Sigmoid colon (tissue), 7 donors: ENCODE data around the gene FAM180A. TPM values are rescaled to one million over a fixed set of nuclear protein-coding genes. Genes with fewer than 3 reads are reported as not detected.

ENCODE experiments used
- DNase-seq: peaks from one replicate; pipeline ENCODE4 v3.0.0-alpha.2; 2019
- H3K27ac ChIP-seq, 4 donors: fragments of 200-600 bp; sonication (generic); one replicate each; pipeline ENCODE4 v1.5.1; 2016 to 2019; ENCODE audit warnings: mild to moderate bottlenecking in 1 of 4
- H3K27me3 ChIP-seq, 3 donors: fragments of 200-600 bp; sonication (generic); one replicate each; pipeline ENCODE4 v1.5.1; 2019; ENCODE audit warnings: mild to moderate bottlenecking in 1 of 3
- H3K36me3 ChIP-seq, 4 donors: fragments of 200-600 bp; sonication (generic); one replicate each; pipeline ENCODE4 v1.5.1; 2016 to 2019
- H3K4me1 ChIP-seq, 4 donors: fragments of 200-600 bp; sonication (generic); one replicate each; pipeline ENCODE4 v1.5.1; 2017 to 2019
- H3K4me3 ChIP-seq, 4 donors: fragments of 200-600 bp; sonication (generic); one replicate each; pipeline ENCODE4 v1.5.1; 2017 to 2019; ENCODE audit warnings: mild to moderate bottlenecking in 2 of 4, moderate library complexity in 1 of 4
- H3K9me3 ChIP-seq, 4 donors: fragments of 200-600 bp in 3 of 4; sonication (generic) in 3 of 4; one replicate each; pipeline versions ENCODE4 v1.5.1 to v1.6.1; 2013 to 2019
- CTCF ChIP-seq, 4 experiments: fragments of 450-650 bp in 3 of 4; fragments of 200-600 bp in 1 of 4; IDR thresholded peaks; one replicate each; pipeline ENCODE4 v1.5.1; 2016 to 2019; ENCODE audit warnings: antibody characterized with exemption in 4 of 4, mild to moderate bottlenecking in 3 of 4, moderate library complexity in 2 of 4
- EP300 ChIP-seq, 4 donors: sonication (generic); formaldehyde crosslinking; IDR thresholded peaks; one replicate each; pipeline ENCODE4 v1.6.1; 2017; ENCODE audit warnings: antibody characterized with exemption in 4 of 4
- POLR2A ChIP-seq, 2 donors: fragments of 450-650 bp; IDR thresholded peaks; one replicate each; pipeline ENCODE4 v1.6.1; 2016; ENCODE audit warnings: antibody characterized with exemption in 2 of 2, mild to moderate bottlenecking in 2 of 2, moderate library complexity in 2 of 2
- POLR2AphosphoS5 ChIP-seq, 4 donors: sonication (generic); formaldehyde crosslinking; IDR thresholded peaks; one replicate each; pipeline ENCODE4 v1.6.1; 2017; ENCODE audit warnings: antibody characterized with exemption in 4 of 4
- WGBS, 2 donors: extraction: QIAGEN DNeasy Blood & Tissue Kit; methylation state at CpG; one replicate each; pipeline ENCODE4 v1.1.7; 2013; 5-methylcytosine and 5-hydroxymethylcytosine counted together
- intact Hi-C: fragments of 100-400 bp; cut with DNase I; formaldehyde crosslinking; loops from one replicate; pipeline ENCODE4 v1.15.1; 2023
- polyA plus RNA-seq, 3 donors: library from polyadenylated mRNA; stranded (reverse); fragments of 200-250 nt; gene quantifications; one replicate each; pipeline ENCODE4 v1.2.3, GENCODE V29; 2013
- total RNA-seq, 4 donors: library from RNA; depleted of rRNA; stranded (reverse); fragments of >200 nt; gene quantifications; one replicate each; pipeline ENCODE4 v1.1.0, GENCODE V29; 2016
- donor health status: healthy with polysubstance abuse.
- donor health status: Bipolar disorder and iron deficiency.
- donor health status: healthy.

FAM180A gene
- total and polyA plus RNA-seq, 7 donors: 0.60 to 8.9 (median 3.0) TPM; not detected in 1

- WGBS, 2 donors: 78 to 86% methylated on average over 7 of the region's 7 CpGs
- TF ChIP-seq POLR2A (IDR thresholded peaks at IDR 0.05) (no peak), POLR2AphosphoS5 (IDR thresholded peaks at IDR 0.05) (no peak), CTCF (IDR thresholded peaks at IDR 0.05) (no peak), EP300 (IDR thresholded peaks at IDR 0.05) (no peak)
Measured at GRCh38 chr7:135723411-135723810, 25.2 kb downstream of the FAM180A start.

GRCh38 chr7:135721198-135721820 is 27.3 kb downstream of the FAM180A start:
- Histone ChIP-seq H3K27me3 (no peaks in the 10 kb centered on the region), H3K27ac (no peak overlapping the region), H3K4me1 (peaks cover 0 to 10% (median 7%) of the 10 kb centered on the region in 4 donors), H3K9me3 (no peaks in the 10 kb centered on the region), H3K36me3 (no peaks in the 10 kb centered on the region), H3K4me3 (no peak overlapping the region)
- TF ChIP-seq EP300 (IDR thresholded peaks at IDR 0.05) (no peak), POLR2A (IDR thresholded peaks at IDR 0.05) (no peak), CTCF (IDR thresholded peaks at IDR 0.05) (no peak)
- DNase-seq: no peak
- 93 to 95% methylated on average over 21 of the region's 21 CpGs for WGBS, 2 donors
- intact Hi-C loops: no loop called here

More at GRCh38 chr7:135723411-135723810, 25.2 kb downstream of the FAM180A start:
- Histone ChIP-seq H3K27me3 (no peaks in the 10 kb centered on the region), H3K27ac (no peak overlapping the region), H3K9me3 (no peaks in the 10 kb centered on the region), H3K4me1 (no peaks in the 10 kb centered on the region), H3K4me3 (no peak overlapping the region), H3K36me3 (no peaks in the 10 kb centered on the region)
- intact Hi-C loops: no loop called here
- no peak for DNase-seq

GRCh38 chr7:135719688-135720087 is 28.9 kb downstream of the FAM180A start:
- Histone ChIP-seq H3K4me1 (peaks cover 0 to 11% (median 7%) of the 10 kb centered on the region in 4 donors), H3K27ac (no peak overlapping the region), H3K27me3 (no peaks in the 10 kb centered on the region), H3K9me3 (no peaks in the 10 kb centered on the region), H3K4me3 (no peak overlapping the region), H3K36me3 (no peaks in the 10 kb centered on the region)
- intact Hi-C loops: no loop called here
- TF ChIP-seq CTCF (IDR thresholded peaks at IDR 0.05): no peak
- no peak for TF ChIP-seq EP300 (IDR thresholded peaks at IDR 0.05)
- TF ChIP-seq POLR2AphosphoS5 (IDR thresholded peaks at IDR 0.05): no peak
- TF ChIP-seq POLR2A (IDR thresholded peaks at IDR 0.05): no peak
- no peak for DNase-seq
- WGBS, 2 donors: 19 to 32% methylated on average over 2 of the region's 2 CpGs

GRCh38 chr7:135718794-135719437 is 29.7 kb downstream of the FAM180A start:
- TF ChIP-seq POLR2AphosphoS5 (IDR thresholded peaks at IDR 0.05) (no peak), CTCF (IDR thresholded peaks at IDR 0.05) (no peak), EP300 (IDR thresholded peaks at IDR 0.05) (no peak), POLR2A (IDR thresholded peaks at IDR 0.05) (no peak)
- 69 to 76% methylated on average over 7 of the region's 7 CpGs for WGBS, 2 donors
- intact Hi-C loops: no loop called here
- DNase-seq: no peak
- no peaks in the 10 kb centered on the region for H3K27me3 ChIP-seq
- no peaks in the 10 kb centered on the region for H3K36me3 ChIP-seq
- no peaks in the 10 kb centered on the region for H3K9me3 ChIP-seq
- peaks cover 0 to 11% (median 7%) of the 10 kb centered on the region in 4 donors for H3K4me1 ChIP-seq
- no peak overlapping the region for H3K4me3 ChIP-seq
- H3K27ac ChIP-seq: no peak overlapping the region
